Right cardiac atrium (tissue), 5 donors: ENCODE measurements around the gene PGAP6. TPM values are rescaled to one million over a fixed set of nuclear protein-coding genes. Genes with fewer than 3 reads are reported as not detected.
"Not testable (repeated sequence)": the region's sequence is repeated elsewhere in the genome, so short reads cannot be mapped to it uniquely, and the experiment has no call there.

Experiments
- ATAC-seq, 2 donors: fragments of 200-7000 bp; cut with Tn5 transposase; one replicate each; pipeline versions ENCODE4 v1.8.0 to v1.9.1; 2020; ENCODE audit warnings: moderate library complexity in 2 of 2, mild to moderate bottlenecking in 1 of 2
- DNase-seq, 3 donors: peaks; one replicate each; pipeline ENCODE4 v3.0.0-alpha.2; 2020
- H3K27ac ChIP-seq: one replicate; pipeline ENCODE4 v1.5.1; 2013; ENCODE audit warnings: mild to moderate bottlenecking, low read length, control low read depth, moderate library complexity
- H3K27me3 ChIP-seq: one replicate; pipeline ENCODE4 v1.6.1; 2013; ENCODE audit not compliant: control insufficient read depth, insufficient read depth
- H3K4me1 ChIP-seq: one replicate; pipeline ENCODE4 v1.6.1; 2013; ENCODE audit warnings: low read length; ENCODE audit not compliant: control insufficient read depth, insufficient read depth
- H3K4me3 ChIP-seq: one replicate; pipeline ENCODE4 v1.5.1; 2013; ENCODE audit warnings: low read length, control low read depth
- H3K9me3 ChIP-seq: one replicate; pipeline ENCODE4 v1.6.1; 2013; ENCODE audit warnings: low read length; ENCODE audit not compliant: control insufficient read depth
- WGBS: extraction: QIAGEN DNeasy Blood & Tissue Kit; methylation state at CpG from one replicate; pipeline ENCODE4 v1.1.7; 2013; 5-methylcytosine and 5-hydroxymethylcytosine counted together
- intact Hi-C, 4 donors: fragments of 100-400 bp; cut with DNase I; formaldehyde crosslinking; loops; one replicate each; pipeline versions ENCODE4 v1.11.0 to v1.14.0; 2022 to 2023
- polyA plus RNA-seq: library from polyadenylated mRNA; stranded (reverse); fragments of 200-250 nt; gene quantifications from one replicate; pipeline ENCODE4 v1.2.3, GENCODE V29; 2013
- total RNA-seq, 4 donors: library from RNA; stranded (reverse); fragmentation: NEBNext Ultra II Directional; extraction: Animal tissue kit (Norgen Biotek cat#: 25700); gene quantifications; one replicate each; pipeline ENCODE4 v1.2.1, GENCODE V29; 2021
- donor health status: healthy with polysubstance abuse.
- donor health status: DM: no; HTN: yes; CAD: no.
- donor health status: DM: no; HTN: no; CAD: no.
- donor health status: DM: no; HTN: yes; CAD: no; lungs with severe emphysema.
- donor health status: DM: yes; HTN: yes; CAD: no.

Gene PGAP6
- total and polyA plus RNA-seq, 5 donors, result 28.0 to 39.5 (median 34.0) TPM

- peaks cover 2% of the 10 kb centered on the region for H3K4me1 ChIP-seq
- WGBS, result 94% methylated on average over 18 of the region's 18 CpGs
- ATAC-seq (no peak), DNase-seq (no peak)
- intact Hi-C loops, result no loop called here
- H3K4me3 ChIP-seq, result no peak overlapping the region
- H3K27me3 ChIP-seq, result no peaks in the 10 kb centered on the region
- no peak overlapping the region for H3K27ac ChIP-seq
- H3K9me3 ChIP-seq, result no peaks in the 10 kb centered on the region
Measured at GRCh38 chr16:342455-343213, 39.1 kb downstream of the PGAP6 start.

GRCh38 chr16:341974-342336 is 39.8 kb downstream of the PGAP6 start:
- H3K9me3 ChIP-seq, H3K27me3 ChIP-seq, H3K4me1 ChIP-seq, ATAC-seq, intact Hi-C loops, H3K4me3 ChIP-seq, DNase-seq, H3K27ac ChIP-seq: not testable (repeated sequence)
- WGBS, result 88% methylated on average over 12 of the region's 13 CpGs

- H3K27me3 ChIP-seq, ATAC-seq, H3K4me1 ChIP-seq, intact Hi-C loops, H3K27ac ChIP-seq, H3K4me3 ChIP-seq, H3K9me3 ChIP-seq: not testable (repeated sequence)
- peak in 1 of 3 donors; percentile 37 for DNase-seq
- WGBS, result 96% methylated on average over 46 of the region's 47 CpGs
Measured at GRCh38 chr16:341095-341973, 40.4 kb downstream of the PGAP6 start.

- no peaks in the 10 kb centered on the region for H3K27me3 ChIP-seq
- DNase-seq, result peak in 1 of 3 donors; percentile 32
- peaks cover 2% of the 10 kb centered on the region for H3K4me1 ChIP-seq
- H3K4me3 ChIP-seq, result no peak overlapping the region
- no peak for ATAC-seq
- H3K27ac ChIP-seq, result no peak overlapping the region
- H3K9me3 ChIP-seq, result no peaks in the 10 kb centered on the region
- 92% methylated on average over 23 of the region's 23 CpGs for WGBS
- intact Hi-C loops, result no loop called here
Measured at GRCh38 chr16:340370-341091, 41.2 kb downstream of the PGAP6 start.

- Histone ChIP-seq H3K9me3 (no peaks in the 10 kb centered on the region), H3K4me1 (peaks cover 4% of the 10 kb centered on the region), H3K27me3 (no peaks in the 10 kb centered on the region), H3K27ac (no peak overlapping the region), H3K4me3 (no peak overlapping the region)
- WGBS, result 73% methylated on average over 5 of the region's 5 CpGs
- intact Hi-C loops, result no loop called here
- peak in 1 of 2 donors; percentile 56 for ATAC-seq
- DNase-seq, result peak in 1 of 3 donors; percentile 54
Measured at GRCh38 chr16:339680-340079, 42.1 kb downstream of the PGAP6 start.

GRCh38 chr16:337975-338575 is 43.7 kb downstream of the PGAP6 start:
- Histone ChIP-seq H3K9me3 (no peaks in the 10 kb centered on the region), H3K4me3 (no peak overlapping the region), H3K27me3 (no peaks in the 10 kb centered on the region), H3K4me1 (peaks cover 6% of the 10 kb centered on the region), H3K27ac (no peak overlapping the region)
- ATAC-seq, result peak in 1 of 2 donors; percentile 13
- 80% methylated on average over 21 of the region's 21 CpGs for WGBS
- peak in 1 of 3 donors; percentile 43 for DNase-seq
- intact Hi-C loops, result no loop called here

GRCh38 chr16:337437-337836 is 44.3 kb downstream of the PGAP6 start:
- DNase-seq (peak in 1 of 3 donors; percentile 39), ATAC-seq (peak in 1 of 2 donors; percentile 14)
- Histone ChIP-seq H3K4me1 (peaks cover 6% of the 10 kb centered on the region), H3K27me3 (no peaks in the 10 kb centered on the region), H3K27ac (no peak overlapping the region), H3K4me3 (no peak overlapping the region), H3K9me3 (no peaks in the 10 kb centered on the region)
- intact Hi-C loops, result no loop called here
- WGBS, result 75% methylated on average over 10 of the region's 10 CpGs

GRCh38 chr16:336269-336668 is 45.5 kb downstream of the PGAP6 start:
- Histone ChIP-seq H3K9me3 (no peaks in the 10 kb centered on the region), H3K4me3 (no peak overlapping the region), H3K27me3 (no peaks in the 10 kb centered on the region), H3K27ac (no peak overlapping the region), H3K4me1 (peaks cover 6% of the 10 kb centered on the region)
- 86% methylated on average over 11 of the region's 11 CpGs for WGBS
- DNase-seq (peak in 1 of 3 donors; percentile 44), ATAC-seq (no peak)
- intact Hi-C loops, result no loop called here

- peak in 1 of 3 donors; percentile 5 for DNase-seq
- H3K27me3 ChIP-seq, intact Hi-C loops, H3K4me3 ChIP-seq, H3K9me3 ChIP-seq, H3K4me1 ChIP-seq, H3K27ac ChIP-seq, ATAC-seq: not testable (repeated sequence)
- WGBS, result 85% methylated on average over 11 of the region's 11 CpGs
Measured at GRCh38 chr16:334861-335632, 46.7 kb downstream of the PGAP6 start.
